Neural crest cell (in vitro differentiated cells): ENCODE measurements around the gene TPP1. TPM values are rescaled to one million over a fixed set of nuclear protein-coding genes. Genes with fewer than 3 reads are reported as not detected.

Source experiments
- DNase-seq: peaks from one replicate; pipeline ENCODE4 v3.0.0; 2021; ENCODE audit warnings: low read depth, mixed read lengths, low spot score
- H3K27ac Mint-ChIP-seq: one replicate; pipeline ENCODE4 v1.8.0; 2021; ENCODE audit warnings: mild to moderate bottlenecking, mixed read lengths; ENCODE audit not compliant: unreplicated experiment
- H3K27me3 Mint-ChIP-seq: 2 replicates; pipeline ENCODE4 v1.8.0; 2021; ENCODE audit warnings: low read depth, mild to moderate bottlenecking, mixed read lengths
- H3K36me3 Mint-ChIP-seq: 2 replicates; pipeline ENCODE4 v1.8.0; 2021; ENCODE audit warnings: low read depth, mild to moderate bottlenecking, mixed read lengths
- H3K4me1 Mint-ChIP-seq: 2 replicates; pipeline ENCODE4 v1.8.0; 2021; ENCODE audit warnings: mixed read lengths
- H3K4me3 Mint-ChIP-seq: one replicate; pipeline ENCODE4 v1.8.0; 2021; ENCODE audit warnings: mild to moderate bottlenecking, mixed read lengths
- H3K9me3 Mint-ChIP-seq: 2 replicates; pipeline ENCODE4 v1.8.0; 2021; ENCODE audit warnings: mixed read lengths
- total RNA-seq: library from RNA; stranded (reverse); gene quantifications from 2 replicates; pipeline ENCODE4 v1.2.1, GENCODE V29; 2021
- TF ChIP-seq, protein P1 (sequence below): fragments of 200-600 bp; sonication (generic); conservative IDR thresholded peaks from 2 replicates; pipeline ENCODE4 v1.5.0; 2021; ENCODE audit warnings: antibody characterized with exemption, mild to moderate bottlenecking

The TPP1 gene
- total RNA-seq, 1 donor from 2014 or later = 44.7 TPM

DNA sequence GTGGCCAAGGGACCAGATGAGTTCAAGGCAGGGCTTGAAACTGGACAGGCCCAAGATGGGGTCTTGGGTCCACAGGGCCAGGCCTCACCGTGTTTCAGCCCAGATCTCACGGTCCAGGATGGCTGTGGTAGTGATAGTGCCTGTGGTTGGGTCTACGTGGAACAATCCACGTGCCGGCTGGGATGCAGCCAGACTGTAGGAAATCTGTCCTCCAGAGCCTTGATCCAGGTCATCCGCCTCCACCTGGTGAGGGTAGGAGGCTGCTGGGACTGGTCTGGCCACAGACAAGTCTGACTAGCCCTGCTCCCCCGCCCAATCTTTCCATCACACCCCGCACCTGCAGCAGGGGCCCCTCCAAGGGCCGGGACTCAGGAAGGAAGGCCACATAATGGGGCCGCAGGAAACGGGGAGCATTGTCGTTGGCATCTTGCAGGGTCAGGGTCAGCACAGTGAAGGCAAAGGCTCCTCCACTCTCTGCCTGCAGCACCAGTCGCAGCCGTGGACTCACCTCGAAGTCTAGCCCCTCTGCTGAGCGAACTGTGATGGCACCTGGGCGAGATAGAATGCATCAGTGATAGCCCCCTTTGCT is 6.7 kb upstream of the TPP1 start:
- Mint-ChIP-seq H3K27ac (no peak overlapping the region), H3K27me3 (peaks cover 4% of the 10 kb centered on the region), H3K4me3 (no peak overlapping the region), H3K36me3 (peaks cover 19% of the 10 kb centered on the region), H3K4me1 (no peaks in the 10 kb centered on the region), H3K9me3 (no peaks in the 10 kb centered on the region)
- DNase-seq = no peak
- TF ChIP-seq, protein P1, sequence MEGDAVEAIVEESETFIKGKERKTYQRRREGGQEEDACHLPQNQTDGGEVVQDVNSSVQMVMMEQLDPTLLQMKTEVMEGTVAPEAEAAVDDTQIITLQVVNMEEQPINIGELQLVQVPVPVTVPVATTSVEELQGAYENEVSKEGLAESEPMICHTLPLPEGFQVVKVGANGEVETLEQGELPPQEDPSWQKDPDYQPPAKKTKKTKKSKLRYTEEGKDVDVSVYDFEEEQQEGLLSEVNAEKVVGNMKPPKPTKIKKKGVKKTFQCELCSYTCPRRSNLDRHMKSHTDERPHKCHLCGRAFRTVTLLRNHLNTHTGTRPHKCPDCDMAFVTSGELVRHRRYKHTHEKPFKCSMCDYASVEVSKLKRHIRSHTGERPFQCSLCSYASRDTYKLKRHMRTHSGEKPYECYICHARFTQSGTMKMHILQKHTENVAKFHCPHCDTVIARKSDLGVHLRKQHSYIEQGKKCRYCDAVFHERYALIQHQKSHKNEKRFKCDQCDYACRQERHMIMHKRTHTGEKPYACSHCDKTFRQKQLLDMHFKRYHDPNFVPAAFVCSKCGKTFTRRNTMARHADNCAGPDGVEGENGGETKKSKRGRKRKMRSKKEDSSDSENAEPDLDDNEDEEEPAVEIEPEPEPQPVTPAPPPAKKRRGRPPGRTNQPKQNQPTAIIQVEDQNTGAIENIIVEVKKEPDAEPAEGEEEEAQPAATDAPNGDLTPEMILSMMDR = no peak

GRCh38 chr11:6625156-6625831 is 6.1 kb upstream of the TPP1 start:
- Mint-ChIP-seq H3K4me1 (no peaks in the 10 kb centered on the region), H3K4me3 (no peak overlapping the region), H3K27me3 (no peaks in the 10 kb centered on the region), H3K9me3 (no peaks in the 10 kb centered on the region), H3K36me3 (peaks cover 15% of the 10 kb centered on the region), H3K27ac (no peak overlapping the region)
- TF ChIP-seq, protein P1 = no peak
- no peak for DNase-seq

GRCh38 chr11:6623391-6624363 is 4.5 kb upstream of the TPP1 start:
- Mint-ChIP-seq H3K27me3 (no peaks in the 10 kb centered on the region), H3K27ac (no peak overlapping the region), H3K36me3 (peaks cover 7% of the 10 kb centered on the region), H3K9me3 (no peaks in the 10 kb centered on the region), H3K4me1 (no peaks in the 10 kb centered on the region), H3K4me3 (no peak overlapping the region)
- TF ChIP-seq, protein P1 = no peak
- no peak for DNase-seq

DNA sequence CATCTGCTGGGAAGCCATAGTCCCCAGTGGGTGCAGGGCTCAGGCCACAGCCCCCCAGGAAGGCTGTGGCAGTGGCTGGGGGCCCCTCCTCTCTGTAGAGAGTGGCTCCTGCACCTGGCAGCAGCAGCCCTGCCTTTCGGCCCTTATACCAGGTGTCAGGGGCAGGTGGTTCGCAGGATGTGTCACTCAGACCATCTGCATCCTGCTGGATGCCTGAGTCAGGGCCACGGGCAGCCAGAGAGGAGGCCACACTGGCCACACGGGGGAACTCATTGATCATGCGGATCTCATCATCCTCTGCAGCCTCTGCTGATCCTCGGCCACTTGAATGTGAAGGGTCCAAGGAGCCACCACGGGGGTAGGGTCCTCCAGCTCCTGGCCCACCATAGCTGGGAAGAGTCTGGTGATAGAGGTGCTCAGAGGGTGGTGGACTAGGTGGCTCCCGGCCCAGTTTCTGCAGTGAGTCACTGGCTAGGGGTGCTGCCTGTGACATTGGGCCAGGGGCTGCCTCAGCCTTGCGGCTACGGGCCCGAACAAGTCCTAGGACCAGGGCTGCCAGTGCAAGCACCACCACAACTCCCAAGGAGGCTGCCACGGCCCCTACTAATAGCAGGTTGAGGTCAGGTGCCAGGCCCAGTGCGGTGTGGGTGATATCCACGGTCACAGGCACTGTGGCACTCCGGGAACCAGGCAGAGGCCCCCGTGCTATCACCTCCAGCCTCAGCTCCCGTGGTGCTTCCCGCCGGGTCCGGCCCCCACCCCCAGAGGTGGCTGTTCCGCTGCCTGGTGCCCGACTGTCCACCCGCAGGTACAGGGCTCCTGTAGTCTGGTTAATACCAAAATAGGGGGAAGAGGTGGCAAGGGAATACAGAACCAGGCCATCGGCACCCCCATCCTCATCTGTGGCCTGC is 3.3 kb upstream of the TPP1 start:
- Mint-ChIP-seq H3K4me3 (no peak overlapping the region), H3K36me3 (peaks cover 4% of the 10 kb centered on the region), H3K9me3 (no peaks in the 10 kb centered on the region), H3K27me3 (no peaks in the 10 kb centered on the region), H3K27ac (no peak overlapping the region), H3K4me1 (no peaks in the 10 kb centered on the region)
- no peak for DNase-seq
- TF ChIP-seq, protein P1 = no peak
